ENCODE results near the gene BCL7C. TPM values are rescaled to one million over a fixed set of nuclear protein-coding genes. Genes with fewer than 3 reads are reported as not detected.

BCL7C gene
- polyA plus RNA-seq, 1 donor = 32.7 TPM

- peak; percentile 100 for DNase-seq
Measured at GRCh38 chr16:30922420-30922959, 28.6 kb upstream of the BCL7C start.

- DNase-seq = peak; percentile 95
Measured at GRCh38 chr16:30921748-30922419, 28.0 kb upstream of the BCL7C start.

- no peak for DNase-seq
Measured at GRCh38 chr16:30921459-30921747, 27.5 kb upstream of the BCL7C start.

- no peak for DNase-seq
Measured at GRCh38 chr16:30920891-30921290, 27.0 kb upstream of the BCL7C start.

GRCh38 chr16:30918614-30919013 is 24.7 kb upstream of the BCL7C start:
- no peak for DNase-seq

- DNase-seq = no peak
Measured at GRCh38 chr16:30914830-30915229, 21.0 kb upstream of the BCL7C start.

GRCh38 chr16:30912794-30913412 is 19.0 kb upstream of the BCL7C start:
- no peak for DNase-seq

- DNase-seq = no peak
Measured at GRCh38 chr16:30910427-30911029, 16.7 kb upstream of the BCL7C start.

GRCh38 chr16:30907064-30907463 is 13.2 kb upstream of the BCL7C start:
- DNase-seq = no peak

- no peak for DNase-seq
Measured at GRCh38 chr16:30904114-30904780, 10.4 kb upstream of the BCL7C start.

- DNase-seq = no peak
Measured at GRCh38 chr16:30903596-30903995, 9.7 kb upstream of the BCL7C start.

GRCh38 chr16:30903002-30903401 is 9.1 kb upstream of the BCL7C start:
- DNase-seq = no peak

- DNase-seq = peak; percentile 88
Measured at GRCh38 chr16:30902029-30902972, 8.4 kb upstream of the BCL7C start.

- DNase-seq = no peak
Measured at GRCh38 chr16:30901201-30902028, 7.5 kb upstream of the BCL7C start.

GRCh38 chr16:30900588-30900987 is 6.7 kb upstream of the BCL7C start:
- no peak for DNase-seq

GRCh38 chr16:30899794-30900193 is 5.9 kb upstream of the BCL7C start:
- no peak for DNase-seq

GRCh38 chr16:30896889-30897733 is 3.2 kb upstream of the BCL7C start:
- DNase-seq = peak; percentile 91

GRCh38 chr16:30896261-30896888 is 2.5 kb upstream of the BCL7C start, which contains the start of gene CTF1:
Gene CTF1, plus strand, starts transcription at chr16:30896614. Its CDS starts 30 bp downstream, at chr16:30896644.
- peak; percentile 89 for DNase-seq

GRCh38 chr16:30895627-30896260 is 1.9 kb upstream of the BCL7C start:
- DNase-seq = no peak
